ENCODE results near the gene ACTR3.

- TF ChIP-seq CTCF (IDR thresholded peaks at IDR 0.05; ENCODE audit: insufficient read depth, low read length, poor library complexity, severe bottlenecking) (no peak), EZH2phosphoT487 (conservative IDR thresholded peaks at IDR 0.05; ENCODE audit: low read length) (no peak)
Measured at GRCh38 chr2:113854970-113855740, 34.7 kb upstream of the ACTR3 start.
